KBM-7 (cell line): ENCODE measurements around the gene GPATCH4.
A peak's percentile ranks its signal among the peaks of the same experiment; 100 is the strongest.
"Not testable (repeated sequence)": the region's sequence is repeated elsewhere in the genome, so short reads cannot be mapped to it uniquely, and the experiment has no call there.

Source experiments
- DNase-seq: peaks from one replicate; pipeline ENCODE4 v3.0.0-alpha.2; 2015
- in situ Hi-C: fragments of 300-500 bp; cut with MboI; formaldehyde crosslinking; loops from 2 replicates; pipeline ENCODE4 v1.14.3; 2020; ENCODE audit warnings: low sequenced_read_pairs, low pct_unique_long_range_greater_than_20kb, mixed read lengths

The GPATCH4 gene

GRCh38 chr1:156629823-156630449 is 28.7 kb upstream of the GPATCH4 start:
- in situ Hi-C loops: no loop called here
- no peak for DNase-seq

DNA sequence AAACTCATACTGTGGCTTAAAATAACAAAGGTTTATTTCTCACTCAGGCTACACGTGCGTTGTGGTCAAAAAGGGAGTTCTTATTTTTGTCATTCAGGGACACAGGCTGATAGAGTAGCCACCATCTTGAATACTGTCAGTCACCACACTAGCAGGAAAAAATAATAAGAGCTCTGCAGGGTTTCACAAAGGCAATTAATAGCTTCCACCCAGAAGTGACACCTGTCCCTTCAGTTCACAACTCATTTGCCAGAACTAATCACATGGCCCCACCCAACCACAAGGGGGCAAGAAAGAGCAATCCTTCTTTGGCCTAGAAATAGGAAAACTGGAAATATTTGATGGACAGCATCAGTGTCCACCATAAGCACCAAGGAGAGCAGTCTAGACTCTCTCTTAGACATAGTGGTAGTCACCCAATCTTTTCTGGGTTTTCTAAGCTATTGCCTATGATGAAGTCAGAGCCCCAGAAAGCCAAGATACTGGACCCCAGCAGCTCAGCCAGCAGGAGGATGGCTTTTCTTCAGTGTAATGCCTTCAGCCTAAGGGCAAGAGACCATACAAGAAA is 26.1 kb upstream of the GPATCH4 start:
- DNase-seq: peak; percentile 66
- in situ Hi-C loops: no loop called here

DNA sequence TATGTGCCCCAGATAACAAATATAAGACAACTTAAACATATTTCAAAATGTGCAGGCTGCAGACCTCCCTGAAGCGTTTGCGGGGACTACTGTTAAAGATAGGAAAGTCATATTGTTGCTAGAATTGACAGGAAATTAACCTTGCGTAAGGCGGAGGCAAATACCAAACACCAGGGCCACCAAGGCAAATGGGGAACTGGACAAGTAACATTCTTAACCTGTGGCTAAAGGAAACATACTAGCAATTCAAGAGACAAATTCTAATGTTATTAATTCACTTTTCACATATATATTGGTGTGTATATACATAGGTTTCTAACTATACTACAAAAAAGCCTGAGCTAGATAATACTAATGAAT is 24.8 kb upstream of the GPATCH4 start:
- in situ Hi-C loops: no loop called here
- DNase-seq: no peak

DNA sequence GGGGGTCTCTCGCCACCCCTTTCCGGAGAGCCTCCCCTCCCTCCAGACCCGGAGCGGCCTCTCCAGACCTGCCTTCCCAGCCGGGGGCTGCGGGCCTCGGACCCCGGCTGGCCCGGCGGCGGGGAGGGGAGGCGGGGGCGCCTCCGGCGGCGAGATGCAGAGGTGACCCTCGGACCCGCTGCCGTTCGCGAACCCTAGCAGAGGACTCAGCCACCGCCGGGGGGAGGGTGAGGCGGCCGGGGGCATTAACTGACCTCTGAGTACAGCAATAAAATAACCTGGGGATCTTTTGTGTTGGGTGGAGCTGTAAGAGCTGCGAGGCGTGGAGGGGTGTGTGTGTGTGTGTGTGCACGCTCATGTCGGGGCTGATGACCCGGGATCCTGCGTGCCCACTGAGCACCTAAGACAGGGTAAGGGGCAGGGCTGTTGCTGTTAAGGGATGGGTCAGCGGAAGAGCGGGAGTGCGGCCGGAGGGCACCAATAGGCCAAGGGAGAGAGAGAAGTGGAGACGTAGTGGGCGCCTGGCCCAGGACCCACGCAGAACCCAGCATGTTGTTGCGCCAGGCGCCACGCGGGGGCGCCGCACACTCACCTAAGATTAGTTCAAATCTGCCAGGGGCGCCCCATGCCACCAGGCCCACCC is 24.3 kb upstream of the GPATCH4 start:
- in situ Hi-C loops: no loop called here
- DNase-seq: peak; percentile 65

DNA sequence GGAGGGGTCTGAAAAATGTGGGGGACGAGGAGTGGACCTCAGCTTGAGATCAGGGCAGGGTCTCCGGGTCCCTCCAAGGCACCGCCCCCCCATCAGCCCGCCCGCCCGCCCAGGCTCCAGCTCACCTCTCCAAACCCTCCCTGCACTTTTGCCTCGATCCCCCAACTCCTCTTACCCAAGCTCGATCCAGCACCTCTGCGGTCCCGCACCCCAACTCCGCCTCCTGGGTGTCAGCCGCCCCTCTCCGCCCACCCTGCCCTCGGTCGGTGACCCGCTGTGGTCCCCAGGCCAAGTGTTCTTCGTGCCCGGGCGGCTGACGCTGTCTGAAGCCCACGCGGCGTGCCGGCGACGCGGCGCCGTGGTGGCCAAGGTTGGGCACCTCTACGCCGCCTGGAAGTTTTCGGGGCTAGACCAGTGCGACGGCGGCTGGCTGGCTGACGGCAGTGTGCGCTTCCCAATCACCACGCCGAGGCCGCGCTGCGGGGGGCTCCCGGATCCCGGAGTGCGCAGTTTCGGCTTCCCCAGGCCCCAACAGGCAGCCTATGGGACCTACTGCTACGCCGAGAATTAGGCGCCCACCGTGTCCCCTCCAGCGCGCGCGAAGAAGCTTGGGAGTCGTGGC is 23.6 kb upstream of the GPATCH4 start:
- in situ Hi-C loops: no loop called here
- no peak for DNase-seq

- peak; percentile 56 for DNase-seq
- in situ Hi-C loops: no loop called here
These were observed 22.9 kb upstream of the GPATCH4 start for GRCh38 chr1:156623946-156624813.

GRCh38 chr1:156622581-156623297 is 21.5 kb upstream of the GPATCH4 start:
- in situ Hi-C loops: no loop called here
- no peak for DNase-seq

DNA sequence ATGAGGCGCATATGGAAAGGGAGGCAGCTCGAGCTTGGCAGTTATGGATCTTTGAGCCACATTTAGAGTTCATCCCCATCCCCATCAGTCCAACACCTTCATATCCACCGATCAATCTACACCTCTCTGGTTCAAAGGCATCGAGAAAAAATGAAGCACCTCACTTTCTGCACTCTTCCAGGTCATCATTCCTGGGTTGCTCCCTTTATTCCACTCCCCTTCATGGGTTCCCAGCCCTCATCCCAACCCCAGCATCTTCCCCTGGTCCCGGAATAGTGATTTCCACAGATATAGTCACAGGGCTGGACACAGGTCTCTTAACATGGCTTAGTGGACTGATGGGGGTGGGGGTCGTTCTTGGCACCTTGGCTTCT is 18.3 kb upstream of the GPATCH4 start:
- DNase-seq: no peak
- in situ Hi-C loops: no loop called here

GRCh38 chr1:156618853-156619581 is 17.7 kb upstream of the GPATCH4 start, which contains the start of gene HAPLN2:
Gene HAPLN2 (plus strand): TSS chr1:156619415. CDS start chr1:156623491, 4,076 bp downstream.
- peak; percentile 42 for DNase-seq
- in situ Hi-C loops: no loop called here

DNA sequence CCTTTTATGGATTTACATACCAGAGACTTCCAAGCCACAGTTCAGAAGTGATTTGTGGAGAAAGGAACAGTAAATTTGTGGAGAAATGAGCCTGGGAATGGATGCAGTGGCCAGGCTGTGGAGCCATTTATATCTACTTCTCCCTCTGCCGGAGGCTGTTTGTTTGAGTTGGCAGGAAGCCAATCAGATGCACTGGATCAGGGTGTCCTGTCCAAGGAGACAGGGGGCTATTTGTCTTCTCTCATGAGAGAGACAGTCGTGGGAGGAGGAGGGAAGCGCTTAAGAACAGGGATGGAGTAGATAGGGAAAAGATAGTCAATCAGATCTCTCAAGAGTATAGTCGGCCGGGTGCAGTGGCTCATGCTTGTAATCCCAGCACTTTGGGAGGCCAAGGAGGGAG is 15.2 kb upstream of the GPATCH4 start:
- no peak for DNase-seq
- in situ Hi-C loops: no loop called here

DNA sequence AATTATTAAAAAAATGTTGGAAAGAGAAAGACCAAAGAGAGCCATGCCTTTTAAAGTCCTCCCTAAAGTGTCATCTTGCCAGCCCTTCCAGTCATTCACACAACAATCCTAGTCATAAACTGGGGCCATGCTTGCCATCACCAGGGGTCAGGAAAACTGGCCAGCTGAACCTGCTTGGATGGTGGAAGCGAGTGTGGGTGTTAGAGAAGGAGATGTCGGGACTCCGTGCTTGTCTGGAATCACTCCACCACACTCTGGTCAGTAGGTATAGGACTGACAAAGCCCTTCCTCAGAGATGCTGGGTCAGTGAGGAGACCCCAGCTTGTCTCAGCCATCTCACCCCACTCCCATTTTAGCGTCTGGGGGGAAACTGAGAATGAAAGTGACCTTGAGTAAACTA is 14.7 kb upstream of the GPATCH4 start:
- in situ Hi-C loops: no loop called here
- DNase-seq: no peak

GRCh38 chr1:156612666-156613065 is 11.4 kb upstream of the GPATCH4 start:
- no peak for DNase-seq
- in situ Hi-C loops: no loop called here

DNA sequence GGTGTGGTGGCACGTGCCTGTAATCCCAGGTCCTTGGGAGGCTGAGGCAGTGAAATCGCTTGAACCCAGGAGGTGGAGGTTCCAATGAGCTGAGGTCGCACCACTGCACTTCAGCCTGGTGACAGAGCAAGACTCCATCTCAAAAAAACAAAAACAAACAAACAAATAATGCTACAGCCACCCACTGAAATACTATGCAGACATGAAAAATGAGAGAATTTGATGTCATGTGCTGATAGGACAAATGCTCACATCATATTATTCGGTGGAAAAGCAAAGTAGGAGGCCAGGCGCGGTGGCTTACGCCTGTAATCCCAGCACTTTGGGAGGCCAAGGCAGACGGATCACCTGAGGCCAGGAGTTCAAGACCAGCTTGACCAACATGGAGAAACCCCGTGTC is 8.8 kb upstream of the GPATCH4 start:
- in situ Hi-C loops, DNase-seq: not testable (repeated sequence)

- in situ Hi-C loops: no loop called here
- DNase-seq: peak; percentile 48
These were observed 7.7 kb upstream of the GPATCH4 start for GRCh38 chr1:156608981-156609380.

- in situ Hi-C loops: no loop called here
- peak; percentile 79 for DNase-seq
These were observed 6.9 kb upstream of the GPATCH4 start for GRCh38 chr1:156608036-156608674.

DNA sequence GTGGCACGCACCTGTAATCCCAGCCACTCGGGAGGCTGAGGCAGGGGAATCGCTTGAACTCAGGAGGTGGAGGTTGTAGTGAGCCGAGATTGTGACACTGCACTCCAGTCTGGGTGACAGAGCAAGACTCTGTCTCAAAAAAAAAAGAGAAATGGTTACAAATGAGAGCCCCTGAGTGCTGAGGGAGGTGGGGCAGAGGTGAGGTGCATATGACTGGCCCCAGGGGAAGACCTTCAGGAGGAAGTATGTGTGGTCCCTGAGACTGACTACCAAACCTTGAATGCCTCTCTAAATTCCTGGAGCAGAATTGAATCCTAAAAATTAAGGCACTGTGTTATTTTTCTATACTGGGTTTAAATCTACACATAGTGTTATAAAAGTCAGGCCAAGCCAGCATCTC is 6.1 kb upstream of the GPATCH4 start:
- DNase-seq, in situ Hi-C loops: not testable (repeated sequence)

GRCh38 chr1:156602557-156602993 is 1.3 kb upstream of the GPATCH4 start:
- in situ Hi-C loops: no loop called here
- peak; percentile 52 for DNase-seq

- no peak for DNase-seq
- in situ Hi-C loops: no loop called here
These were observed 613 bp upstream of the GPATCH4 start for GRCh38 chr1:156601892-156602291.
